Lower lobe of right lung (tissue), 2 donors: Measurements from ENCODE around the gene TJP2. TPM values are rescaled to one million over a fixed set of nuclear protein-coding genes. Genes with fewer than 3 reads are reported as not detected.
A peak's percentile ranks its signal among the peaks of the same experiment; 100 is the strongest.

ENCODE experiments used
- ATAC-seq, 2 donors: fragments of 200-7000 bp; cut with Tn5 transposase; one replicate each; pipeline ENCODE4 v1.9.1; 2020 to 2022; ENCODE audit warnings: mild to moderate bottlenecking in 2 of 2, moderate library complexity in 2 of 2
- DNase-seq: peaks from one replicate; pipeline ENCODE4 v3.0.0-alpha.2; 2020
- H3K27ac ChIP-seq: fragments of 200-600 bp; one replicate; pipeline ENCODE4 v1.8.0; 2022
- H3K27me3 ChIP-seq: fragments of 200-600 bp; one replicate; pipeline ENCODE4 v1.8.0; 2022; ENCODE audit warnings: low read depth
- H3K36me3 ChIP-seq: fragments of 200-600 bp; one replicate; pipeline ENCODE4 v1.8.0; 2022; ENCODE audit warnings: mild to moderate bottlenecking
- H3K4me1 ChIP-seq: fragments of 200-600 bp; one replicate; pipeline ENCODE4 v1.8.0; 2022
- H3K4me3 ChIP-seq: fragments of 200-600 bp; one replicate; pipeline ENCODE4 v1.8.0; 2022; ENCODE audit warnings: mild to moderate bottlenecking
- H3K9me3 ChIP-seq: fragments of 200-600 bp; one replicate; pipeline ENCODE4 v1.8.0; 2022
- intact Hi-C: fragments of 100-400 bp; cut with DNase I; formaldehyde crosslinking; loops from one replicate; pipeline ENCODE4 v1.11.0; 2022
- total RNA-seq: library from RNA; stranded (reverse); fragmentation: NEBNext Ultra II Directional; extraction: Animal tissue kit (Norgen Biotek cat#: 25700); gene quantifications from one replicate; pipeline ENCODE4 v1.2.1, GENCODE V29; 2021
- TF ChIP-seq, protein P1 (sequence below): fragments of 200-600 bp; IDR thresholded peaks from one replicate; pipeline ENCODE4 v1.8.0; 2022; ENCODE audit warnings: antibody characterized with exemption, mild to moderate bottlenecking
- donor health status: DM: no; HTN: yes; CAD: no; lungs with severe emphysema.

TJP2 gene
- total RNA-seq, 1 donor from 2014 or later: 124 TPM

DNA sequence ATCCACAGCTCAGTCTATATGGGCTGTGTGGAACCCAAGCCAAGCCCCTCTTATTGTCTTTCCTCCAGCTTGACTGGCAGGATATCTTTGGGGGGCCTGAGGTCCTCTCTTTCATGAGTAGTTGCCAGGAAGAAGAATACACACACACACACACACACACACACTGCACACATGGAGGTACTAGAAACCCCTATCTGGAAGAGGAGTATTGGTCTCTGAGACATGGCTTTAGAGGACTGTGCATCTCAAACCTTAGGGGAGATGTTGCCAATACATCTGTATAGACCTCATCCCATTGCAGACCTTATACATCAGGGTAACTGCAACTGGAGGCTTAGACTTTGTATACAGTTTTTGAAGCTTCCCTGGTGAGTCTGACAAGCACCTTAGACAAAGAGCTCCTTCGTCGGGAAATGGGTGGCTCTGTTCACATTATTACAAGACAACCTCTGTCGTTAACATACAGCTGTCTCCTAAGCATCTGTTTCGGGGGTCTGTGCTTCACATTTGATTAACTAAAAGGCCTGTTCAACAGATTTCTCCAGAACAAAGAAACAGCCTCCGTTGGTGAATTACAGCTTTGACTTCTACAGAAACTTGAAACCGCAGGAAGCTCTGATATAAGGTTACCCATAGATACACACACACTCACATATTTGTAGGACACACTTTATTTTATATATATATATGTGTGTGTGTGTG, 145.4 kb downstream of the TJP2 start:
- intact Hi-C loops: no loop called here

DNA sequence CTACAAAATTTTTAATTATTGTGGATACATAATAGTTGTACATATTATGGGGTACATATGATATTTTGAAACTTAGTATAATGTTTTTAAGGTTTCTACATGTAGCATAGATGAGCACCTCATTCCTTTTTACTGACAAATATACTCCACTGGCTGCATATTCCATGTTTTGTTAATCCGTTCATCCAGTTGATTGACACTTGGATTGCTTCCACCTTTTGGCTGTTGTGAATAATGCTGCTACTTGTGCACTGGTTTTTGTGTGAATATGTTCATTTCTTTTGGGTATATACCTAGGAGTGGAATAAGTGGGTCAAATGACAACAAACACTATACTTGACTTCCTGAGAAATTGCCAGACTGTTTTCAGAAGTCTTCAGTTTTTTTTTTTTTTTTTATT, 148.2 kb downstream of the TJP2 start:
- Histone ChIP-seq H3K9me3 (no peaks in the 10 kb centered on the region), H3K4me3 (no peak overlapping the region), H3K27me3 (peaks cover 11% of the 10 kb centered on the region), H3K27ac (no peak overlapping the region), H3K4me1 (peaks cover 14% of the 10 kb centered on the region), H3K36me3 (no peaks in the 10 kb centered on the region)
- intact Hi-C loops: no loop called here
- no peak for ATAC-seq
- no peak for DNase-seq
- TF ChIP-seq, protein P1, sequence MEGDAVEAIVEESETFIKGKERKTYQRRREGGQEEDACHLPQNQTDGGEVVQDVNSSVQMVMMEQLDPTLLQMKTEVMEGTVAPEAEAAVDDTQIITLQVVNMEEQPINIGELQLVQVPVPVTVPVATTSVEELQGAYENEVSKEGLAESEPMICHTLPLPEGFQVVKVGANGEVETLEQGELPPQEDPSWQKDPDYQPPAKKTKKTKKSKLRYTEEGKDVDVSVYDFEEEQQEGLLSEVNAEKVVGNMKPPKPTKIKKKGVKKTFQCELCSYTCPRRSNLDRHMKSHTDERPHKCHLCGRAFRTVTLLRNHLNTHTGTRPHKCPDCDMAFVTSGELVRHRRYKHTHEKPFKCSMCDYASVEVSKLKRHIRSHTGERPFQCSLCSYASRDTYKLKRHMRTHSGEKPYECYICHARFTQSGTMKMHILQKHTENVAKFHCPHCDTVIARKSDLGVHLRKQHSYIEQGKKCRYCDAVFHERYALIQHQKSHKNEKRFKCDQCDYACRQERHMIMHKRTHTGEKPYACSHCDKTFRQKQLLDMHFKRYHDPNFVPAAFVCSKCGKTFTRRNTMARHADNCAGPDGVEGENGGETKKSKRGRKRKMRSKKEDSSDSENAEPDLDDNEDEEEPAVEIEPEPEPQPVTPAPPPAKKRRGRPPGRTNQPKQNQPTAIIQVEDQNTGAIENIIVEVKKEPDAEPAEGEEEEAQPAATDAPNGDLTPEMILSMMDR: no peak

More for the DNA sequence above, 145.4 kb downstream of the TJP2 start:
- Histone ChIP-seq H3K27me3 (peaks cover 2% of the 10 kb centered on the region), H3K4me1 (peaks cover 2% of the 10 kb centered on the region), H3K4me3 (no peak overlapping the region), H3K27ac (no peak overlapping the region), H3K36me3 (no peaks in the 10 kb centered on the region), H3K9me3 (no peaks in the 10 kb centered on the region)
- ATAC-seq (no peak), DNase-seq (no peak)
- TF ChIP-seq, protein P1: no peak

DNA sequence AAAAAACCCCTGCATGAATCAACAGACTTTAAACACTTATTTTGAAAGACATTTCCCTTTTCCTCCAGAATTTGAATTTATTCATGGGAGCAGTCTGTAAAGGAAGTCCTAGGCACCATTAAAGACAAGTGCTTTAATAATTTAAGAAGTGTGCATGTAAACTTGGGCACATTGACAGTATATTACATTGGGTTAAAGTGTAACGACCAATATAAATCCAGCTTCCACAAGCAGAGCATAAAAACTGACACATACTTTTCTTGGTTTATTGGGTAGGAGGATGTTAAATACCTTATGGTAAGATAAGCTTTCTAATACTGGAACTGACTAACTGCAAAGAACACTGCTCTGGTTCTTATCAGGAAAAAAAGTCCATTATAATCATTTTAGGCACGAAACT, 149.8 kb downstream of the TJP2 start:
- Histone ChIP-seq H3K27me3 (peaks cover 16% of the 10 kb centered on the region), H3K4me1 (peaks cover 14% of the 10 kb centered on the region), H3K4me3 (peak overlapping the region; percentile 66), H3K36me3 (no peaks in the 10 kb centered on the region), H3K9me3 (no peaks in the 10 kb centered on the region), H3K27ac (peak overlapping the region; percentile 77)
- no peak for DNase-seq
- intact Hi-C loops: no loop called here
- no peak for ATAC-seq
- TF ChIP-seq, protein P1: no peak

Other genes starting within 250 kb of the TJP2 start
- gene PRKACG, start 160.2 kb upstream of the TJP2 start, total RNA-seq: not detected
- 10.9 TPM for gene FXN, start 138.5 kb upstream of the TJP2 start, total RNA-seq
- 30.1 TPM for gene ENTREP1, start 150.9 kb downstream of the TJP2 start, total RNA-seq